Lung microvascular endothelial cell (primary cell): ENCODE measurements around the gene CRHR1. TPM values are rescaled to one million over a fixed set of nuclear protein-coding genes. Genes with fewer than 3 reads are reported as not detected.

ENCODE experiments used
- DNase-seq, 2 donors: peaks; one replicate each; pipeline versions ENCODE4 v3.0.0 to v3.0.0-alpha.2; 2010; ENCODE audit warnings: low read depth in 2 of 2
- total RNA-seq: library from RNA; depleted of rRNA; stranded (reverse); fragments of >200 nt; gene quantifications from 2 replicates; pipeline ENCODE4 v1.2.1, GENCODE V29; 2014

The CRHR1 gene
- total RNA-seq, 1 donor from 2014 or later, result not detected

DNA sequence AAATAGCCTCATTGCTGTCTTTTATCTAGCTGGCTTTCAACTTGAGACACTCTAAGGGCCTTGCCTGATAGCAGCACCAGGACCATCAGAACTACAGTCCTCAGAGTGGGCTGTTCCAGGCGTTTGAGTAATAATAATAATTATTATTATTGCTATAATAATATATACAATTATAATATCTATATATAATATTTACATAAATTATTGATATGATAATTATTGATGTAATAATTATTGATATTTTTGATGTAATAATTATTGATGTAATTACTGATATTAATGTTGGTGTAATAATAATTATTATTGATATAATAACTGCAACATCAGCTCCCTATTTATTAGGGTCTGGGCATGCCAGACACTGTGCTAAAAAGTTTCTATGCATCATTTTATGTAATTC is 25.6 kb upstream of the CRHR1 start:
- no peak for DNase-seq

DNA sequence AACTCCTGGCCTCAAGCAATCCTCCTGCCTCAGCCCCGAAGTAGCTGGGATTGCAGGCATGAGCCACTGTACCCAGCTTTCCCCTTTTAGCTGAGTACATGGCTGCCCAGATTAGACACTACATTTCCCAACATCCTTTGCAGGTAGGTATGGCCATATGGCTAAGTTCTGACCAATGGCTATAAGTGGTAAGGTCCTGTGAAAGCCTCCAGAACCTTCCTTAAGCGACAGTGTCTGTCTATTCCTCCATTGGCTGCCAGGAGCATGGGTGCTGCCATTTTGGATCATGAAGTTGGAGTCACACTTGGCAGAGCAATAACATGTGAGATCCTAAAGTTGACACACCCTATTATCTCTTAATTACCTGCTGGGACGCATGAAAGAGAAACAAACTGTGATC is 24.4 kb upstream of the CRHR1 start:
- DNase-seq, result peak in 1 of 2 donors; percentile 3

DNA sequence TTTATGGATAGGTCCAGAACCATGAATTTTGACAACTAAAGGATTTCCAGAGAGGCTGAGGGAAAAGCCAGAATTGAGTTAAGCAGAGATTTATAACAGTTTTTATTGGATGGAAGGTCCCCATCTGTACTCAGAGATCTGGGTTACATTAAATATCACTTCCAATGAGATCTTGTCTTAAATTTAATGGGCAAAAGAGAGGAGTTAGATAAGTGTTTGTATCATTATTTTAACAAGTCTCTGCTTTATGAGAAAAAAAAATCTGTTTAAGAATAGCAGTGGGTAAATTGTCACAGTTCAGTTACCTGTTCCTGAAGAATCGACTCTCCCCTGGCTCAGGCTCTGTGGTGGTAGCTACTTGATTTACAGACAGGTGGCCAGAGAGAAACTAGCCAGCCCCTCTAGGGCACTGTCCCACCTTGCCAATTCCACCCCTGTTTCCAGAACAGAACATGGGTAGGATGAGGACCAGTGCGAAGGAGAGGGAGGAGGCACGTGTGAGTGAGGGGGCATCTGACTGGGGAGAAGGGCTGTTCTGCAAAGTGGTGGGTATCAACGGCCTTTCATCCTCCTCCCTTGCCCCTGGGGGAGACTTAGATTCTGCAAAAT is 22.1 kb upstream of the CRHR1 start:
- no peak for DNase-seq

DNA sequence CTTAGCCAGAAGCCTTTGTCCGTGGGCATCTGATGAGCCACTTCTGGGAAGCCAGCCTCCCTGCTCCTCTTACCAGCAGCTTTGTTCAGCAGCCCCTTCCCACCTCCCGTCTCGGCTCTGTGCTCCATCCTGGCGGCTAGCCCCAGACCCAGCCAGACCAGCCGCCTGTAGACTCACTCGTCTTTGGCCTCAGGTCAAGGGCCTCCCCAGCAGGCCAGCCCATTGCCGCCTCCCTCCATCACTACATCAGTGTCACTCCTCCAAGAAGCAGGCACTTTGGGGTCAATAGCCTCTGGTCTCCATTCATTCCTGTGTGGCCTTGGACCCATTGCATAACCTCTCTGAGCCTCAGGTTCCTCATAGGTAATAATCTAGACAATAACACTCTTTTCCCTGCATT is 20.9 kb upstream of the CRHR1 start:
- no peak for DNase-seq

DNA sequence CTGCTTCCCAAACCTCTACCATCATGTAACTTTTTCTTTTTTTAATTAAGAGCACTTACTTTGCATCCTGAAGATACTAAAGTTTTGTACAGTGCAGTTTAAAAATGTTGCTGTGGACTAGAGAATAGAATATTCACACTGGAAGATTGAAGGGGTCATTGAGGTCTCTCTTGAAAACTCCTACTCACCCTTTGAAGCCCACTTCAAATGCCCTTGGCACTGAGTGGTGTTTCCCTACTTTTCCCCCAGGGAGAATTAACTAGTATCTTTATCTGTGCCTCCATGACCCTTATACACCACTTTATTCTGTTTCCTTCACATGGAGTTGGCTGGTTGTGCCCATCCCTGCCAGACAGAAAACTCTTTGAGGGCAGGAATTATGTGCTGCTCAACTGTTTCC is 19.6 kb upstream of the CRHR1 start:
- DNase-seq, result no peak

DNA sequence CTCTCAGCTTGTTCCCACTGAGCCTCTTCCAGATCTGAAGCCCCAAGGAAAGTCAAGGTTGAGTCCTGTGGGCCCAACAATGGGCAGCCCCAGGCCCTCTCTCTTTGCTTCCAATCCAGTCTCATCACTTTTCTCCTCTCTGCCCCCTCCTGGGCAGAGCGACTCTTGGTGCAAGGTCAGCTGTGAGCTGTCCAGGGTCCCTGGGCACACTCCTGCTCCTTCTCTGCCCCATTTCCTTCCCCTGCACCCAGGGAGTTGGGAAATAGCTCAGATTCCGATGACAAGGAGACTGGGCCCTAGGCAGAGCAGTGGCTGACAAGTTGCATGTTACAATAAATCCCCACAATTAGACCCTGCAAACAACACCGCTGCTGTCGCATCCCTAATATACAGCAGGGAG is 16.1 kb upstream of the CRHR1 start:
- no peak for DNase-seq

GRCh38 chr17:45770632-45771270 is 13.4 kb upstream of the CRHR1 start:
- no peak for DNase-seq

DNA sequence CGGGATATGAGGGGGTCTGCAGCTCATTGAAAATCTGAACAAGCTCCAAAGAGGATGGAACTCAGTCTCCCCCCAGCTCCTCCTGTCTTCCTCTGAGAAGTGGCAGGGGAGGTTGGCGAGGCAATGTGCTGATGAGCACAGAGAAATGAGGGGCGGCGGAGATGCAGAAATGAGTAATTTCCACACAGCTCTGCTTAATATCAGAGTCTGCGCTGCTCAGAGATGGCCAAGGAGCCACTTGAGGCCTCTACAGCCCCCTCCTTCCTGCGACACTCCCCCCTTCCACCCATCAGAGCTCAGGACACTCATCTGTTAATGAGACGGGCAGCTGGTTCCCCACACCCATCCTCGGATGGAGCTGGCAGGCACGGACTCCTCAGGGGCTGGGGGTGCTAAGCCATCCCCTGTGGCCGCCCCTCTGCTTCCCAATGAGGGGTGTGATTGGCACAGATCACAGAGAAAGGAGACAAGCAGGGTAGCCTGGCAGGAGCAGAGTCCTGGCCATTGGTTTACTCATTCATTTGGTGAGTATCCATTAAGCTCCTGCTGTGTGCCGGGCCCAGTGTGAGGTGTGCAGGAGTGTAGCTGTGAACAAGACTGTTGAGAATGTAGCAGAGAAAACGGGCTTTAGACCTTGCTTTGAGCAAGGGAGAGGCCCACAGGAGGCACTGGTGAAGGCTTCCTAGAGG is 12.7 kb upstream of the CRHR1 start:
- DNase-seq, result no peak

GRCh38 chr17:45775148-45775547 is 9.0 kb upstream of the CRHR1 start:
- DNase-seq, result no peak

DNA sequence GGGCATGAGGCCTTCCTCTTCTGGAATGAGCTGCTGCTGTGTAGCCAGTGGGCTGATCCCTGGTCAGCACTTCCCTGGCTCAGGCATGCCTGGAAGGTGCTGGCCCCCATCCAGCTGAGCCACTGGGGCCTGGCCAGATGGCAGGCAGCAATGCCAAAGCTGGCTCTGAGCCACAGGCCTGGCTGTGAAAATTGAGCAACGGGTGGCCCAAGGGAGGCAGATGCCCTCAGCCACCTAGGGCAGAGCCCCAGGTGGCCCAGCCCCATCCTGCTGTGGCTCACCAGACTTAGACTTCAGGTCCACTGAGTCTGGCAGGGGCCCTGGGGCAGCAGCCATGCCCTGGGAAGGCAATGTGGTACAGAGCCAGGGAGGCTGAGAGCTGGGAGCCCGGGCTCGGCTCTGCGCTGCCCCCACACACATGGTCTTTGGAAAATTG is 8.5 kb upstream of the CRHR1 start:
- DNase-seq, result no peak

DNA sequence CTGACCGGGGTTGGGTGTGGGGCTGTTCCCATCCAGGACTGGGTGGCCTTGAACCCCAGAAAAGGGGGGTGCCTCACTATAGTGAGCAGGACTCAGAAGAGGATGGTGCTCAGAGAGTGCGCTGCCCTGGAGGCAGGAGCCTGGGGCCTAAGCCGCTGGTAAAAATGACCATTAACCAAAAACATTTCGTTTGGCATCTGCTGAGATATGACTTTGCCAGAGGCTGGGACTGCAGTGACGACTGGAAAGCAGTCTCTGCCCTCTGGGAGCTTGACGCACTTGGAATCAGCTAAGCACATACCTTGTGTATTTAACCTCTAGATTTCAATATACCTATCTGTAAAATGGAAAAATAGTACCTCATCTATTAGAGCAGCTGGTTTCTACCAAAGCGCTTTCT is 7.2 kb upstream of the CRHR1 start:
- no peak for DNase-seq

DNA sequence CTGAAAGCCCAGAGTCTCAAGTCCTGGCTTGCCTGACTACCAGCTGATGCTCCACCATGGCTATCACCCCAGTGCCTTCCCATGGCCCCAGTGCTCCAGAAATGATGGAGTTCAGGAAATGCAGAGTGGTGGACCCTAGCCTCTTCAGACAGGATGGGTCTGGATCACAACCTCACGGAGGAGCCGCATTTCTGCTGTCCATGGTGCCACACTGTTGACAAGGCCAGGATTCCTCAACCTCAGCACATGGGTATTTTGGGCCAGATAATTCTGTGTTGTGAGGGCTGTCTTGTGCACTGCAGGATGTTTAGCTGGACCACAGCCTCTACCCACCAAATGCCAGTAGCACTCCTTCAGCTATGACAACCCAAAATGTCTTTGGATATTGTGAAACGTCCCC is 6.7 kb upstream of the CRHR1 start:
- no peak for DNase-seq

- DNase-seq, result no peak
Observed at GRCh38 chr17:45780921-45781320, 3.2 kb upstream of the CRHR1 start.

DNA sequence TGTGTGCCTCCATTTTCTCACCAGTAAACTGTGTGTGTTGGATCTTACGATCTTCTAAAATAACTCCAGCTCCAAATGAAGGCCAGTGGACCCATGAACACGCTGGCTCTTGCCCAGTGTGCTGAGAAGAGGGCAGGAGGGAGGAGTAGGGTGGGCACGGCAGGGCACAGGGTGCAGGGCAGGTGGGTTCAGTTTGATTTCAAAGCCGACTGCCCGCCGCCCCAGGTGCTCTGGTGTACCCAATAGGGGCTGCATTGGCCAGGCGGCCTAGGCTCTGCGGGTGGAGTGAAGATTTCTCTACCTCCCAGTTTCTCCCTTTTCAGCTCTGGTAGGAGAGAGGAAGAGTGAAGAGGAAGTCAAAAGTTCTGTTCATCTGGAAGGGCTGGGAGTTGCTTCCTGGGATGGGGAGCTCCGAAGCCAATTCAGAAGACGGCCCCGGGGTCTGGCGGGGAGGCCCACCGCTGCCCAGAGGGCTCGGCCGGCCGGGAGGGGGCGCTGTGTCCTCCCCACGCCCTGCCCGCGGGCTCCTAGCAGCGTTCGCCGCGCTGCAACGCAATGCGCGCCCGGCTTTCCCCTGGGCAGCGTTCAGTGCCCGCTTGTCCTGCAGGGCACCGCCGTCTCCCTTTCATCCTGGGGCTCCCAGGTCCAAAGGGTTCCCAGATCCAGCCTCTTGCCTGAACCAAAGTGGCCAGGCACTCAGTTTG is 1.1 kb upstream of the CRHR1 start:
- DNase-seq, result peak; percentile 7 to 41

DNA sequence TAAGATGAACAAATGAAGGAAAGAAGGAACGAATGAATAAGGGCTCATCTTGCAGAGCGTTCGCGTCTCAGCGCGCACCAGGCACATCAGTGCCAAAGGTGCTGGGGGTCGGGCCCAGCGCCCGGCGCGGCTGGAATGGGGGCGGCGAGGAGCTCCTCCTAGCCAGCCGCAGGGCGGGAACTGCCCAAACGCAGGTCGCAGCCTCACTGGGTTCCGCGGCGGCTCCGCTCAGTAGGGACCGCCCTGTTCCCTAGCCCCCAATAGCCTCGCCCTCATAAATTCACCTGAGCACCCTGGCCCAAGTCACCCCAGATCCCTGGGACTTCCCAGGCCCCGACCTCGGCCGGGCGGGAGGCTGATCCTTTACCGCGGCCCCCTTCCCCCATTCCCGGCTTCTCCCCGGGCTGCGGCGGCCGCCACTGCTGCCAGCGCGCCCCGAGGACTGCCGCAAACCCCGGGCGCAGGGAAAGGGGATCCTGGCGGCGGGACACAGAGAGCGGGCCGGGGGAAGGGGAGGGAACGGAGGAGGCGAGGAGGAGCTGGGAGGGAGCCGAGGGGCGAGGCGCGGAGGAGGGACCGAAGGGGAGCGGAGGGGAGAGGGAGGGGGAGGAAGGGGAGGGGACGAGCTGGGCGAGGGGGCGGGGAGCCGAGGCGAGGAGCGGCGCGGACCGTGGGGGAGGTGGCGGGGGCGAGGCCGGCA is 377 bp upstream of the CRHR1 start:
- DNase-seq, result no peak

GRCh38 chr17:45784741-45785479 is 790 bp downstream of the CRHR1 start:
- DNase-seq, result peak; percentile 3 to 20

GRCh38 chr17:45785480-45786193 is 1.5 kb downstream of the CRHR1 start:
- DNase-seq, result no peak

GRCh38 chr17:45786349-45786748 is 2.2 kb downstream of the CRHR1 start:
- DNase-seq, result no peak

DNA sequence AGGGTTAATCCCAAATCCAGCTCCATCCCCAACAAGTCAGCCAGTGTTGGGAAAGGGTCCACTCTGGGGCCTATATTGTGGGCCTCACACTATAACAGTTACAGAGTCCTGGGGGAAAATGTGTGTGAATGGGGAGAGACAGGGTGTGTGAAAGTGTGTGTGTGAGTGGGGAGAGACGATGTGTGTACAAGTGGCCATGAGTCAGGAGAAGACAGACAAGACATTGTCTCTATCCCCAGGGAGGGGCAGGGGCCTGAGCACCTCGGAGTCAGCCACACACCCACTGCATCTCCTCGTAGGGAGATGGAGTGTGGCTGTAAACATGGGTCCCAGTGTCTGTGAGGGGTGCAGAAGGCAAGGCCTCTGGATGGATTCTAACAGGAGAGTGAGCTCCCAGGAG is 2.9 kb downstream of the CRHR1 start:
- DNase-seq, result no peak

- no peak for DNase-seq
Observed at GRCh38 chr17:45787656-45788055, 3.5 kb downstream of the CRHR1 start.
